Kasumi-1 (cell line): ENCODE results near the gene PPM1G.
"Not testable (repeated sequence)": the region's sequence is repeated elsewhere in the genome, so short reads cannot be mapped to it uniquely, and the experiment has no call there.

ENCODE experiments used
- DNase-seq, 2 experiments: peaks; one replicate each; lab custom pipeline; 2025; lab: John Stamatoyannopoulos, UW

The PPM1G gene

DNA sequence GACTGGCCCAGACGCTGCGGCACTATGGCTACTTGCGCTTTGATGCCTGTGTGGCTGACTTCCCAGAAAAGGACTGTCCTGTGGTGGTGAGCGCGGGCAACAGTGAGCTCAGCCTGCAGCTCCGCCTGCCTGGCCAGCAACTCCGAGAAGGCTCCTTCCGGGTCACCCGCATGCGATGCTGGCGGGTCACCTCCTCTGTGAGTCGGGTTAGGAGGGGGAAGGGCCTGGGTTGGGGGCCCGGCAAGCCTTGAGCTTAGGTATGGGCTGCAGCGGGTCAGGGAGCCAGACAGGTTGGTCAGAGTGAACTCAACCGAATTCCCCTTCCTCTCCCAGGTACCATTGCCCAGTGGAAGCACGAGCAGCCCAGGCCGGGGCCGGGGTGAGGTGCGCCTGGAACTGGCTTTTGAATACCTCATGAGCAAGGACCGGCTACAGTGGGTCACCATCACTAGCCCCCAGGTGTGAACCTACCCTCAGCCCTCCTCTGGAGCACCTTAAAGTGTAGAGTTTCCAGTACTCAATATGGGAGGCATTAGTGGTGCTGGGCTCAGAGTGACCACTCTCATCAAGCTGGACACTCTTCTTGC lies 33.8 kb downstream of the PPM1G start:
- DNase-seq, result no peak

DNA sequence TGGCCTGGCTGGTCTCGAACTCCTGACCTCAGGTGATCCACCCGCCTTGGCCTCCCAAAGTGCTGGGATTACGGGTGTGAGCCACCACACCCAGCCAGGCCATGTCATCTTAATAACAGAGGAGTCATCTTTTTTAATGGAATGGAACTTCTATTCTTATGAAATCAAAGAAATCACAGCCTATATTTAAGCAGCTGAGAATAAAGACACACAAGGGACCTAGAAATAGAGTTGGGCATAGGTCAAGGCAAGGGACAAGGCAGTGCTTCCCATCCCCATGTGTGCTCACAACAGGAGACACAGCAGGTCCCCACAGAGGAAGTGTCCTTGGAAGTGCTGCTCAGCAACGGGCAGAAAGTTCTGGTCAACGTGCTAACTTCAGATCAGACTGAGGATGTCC lies 35.8 kb downstream of the PPM1G start:
- DNase-seq, result no peak

DNA sequence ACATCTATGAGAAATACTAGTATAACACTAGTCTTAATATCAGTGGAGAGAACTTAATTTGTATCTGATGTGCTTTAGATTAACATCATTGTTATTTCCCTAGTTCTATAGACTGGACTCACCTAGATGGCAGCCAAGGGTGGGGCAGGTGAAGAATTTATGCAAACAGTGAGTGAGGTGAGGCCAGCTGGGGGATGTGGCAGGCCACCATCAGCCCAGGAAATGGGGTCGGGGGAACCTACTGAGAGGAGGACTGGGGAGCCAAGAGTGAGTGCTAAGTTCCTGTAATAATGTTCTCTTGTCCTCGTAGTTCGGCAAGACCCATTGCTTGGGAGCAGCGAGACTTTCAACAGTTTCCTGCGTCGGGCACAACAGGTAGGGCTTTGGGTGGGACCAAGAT lies 36.5 kb downstream of the PPM1G start:
- no peak for DNase-seq

DNA sequence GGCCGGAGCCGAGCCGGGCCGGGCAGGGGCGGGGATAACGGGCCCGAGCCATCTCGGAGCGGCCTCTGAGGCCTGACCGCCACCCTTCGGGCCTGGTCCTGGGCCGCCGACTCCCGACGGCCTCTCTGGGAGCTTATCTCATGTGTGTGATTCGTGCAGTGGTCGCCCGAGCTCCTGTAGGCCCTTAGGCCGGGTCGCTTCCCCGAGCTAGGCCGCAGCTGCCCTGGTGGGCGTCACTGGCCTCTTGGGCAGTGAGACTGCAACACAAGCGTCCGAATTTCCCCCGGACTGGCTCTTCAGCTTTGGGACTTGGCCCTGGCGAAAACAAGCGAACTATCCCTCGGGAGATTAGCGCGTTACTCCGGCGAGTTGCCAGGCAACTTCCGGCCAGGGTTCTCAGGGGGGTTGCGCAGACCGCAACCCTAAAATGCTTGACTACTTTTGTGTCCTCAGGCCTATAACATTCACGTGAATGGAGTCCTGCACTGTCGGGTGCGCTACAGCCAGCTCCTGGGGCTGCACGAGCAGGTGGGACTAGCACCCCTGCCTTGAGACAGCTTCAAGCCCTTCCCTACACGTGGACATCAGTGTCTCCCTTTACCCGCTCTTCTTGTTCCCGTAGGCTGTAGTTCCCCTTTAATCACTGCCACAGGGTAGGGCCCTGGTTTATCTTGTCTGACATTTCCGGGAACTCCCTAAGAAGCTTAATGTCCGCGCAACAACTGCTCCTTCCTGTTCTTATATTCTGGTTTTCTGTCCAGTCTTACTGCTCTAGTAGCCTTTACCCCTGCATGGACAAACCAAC lies 38.4 kb downstream of the PPM1G start:
- DNase-seq, result peak; percentile 92 to 94

DNA sequence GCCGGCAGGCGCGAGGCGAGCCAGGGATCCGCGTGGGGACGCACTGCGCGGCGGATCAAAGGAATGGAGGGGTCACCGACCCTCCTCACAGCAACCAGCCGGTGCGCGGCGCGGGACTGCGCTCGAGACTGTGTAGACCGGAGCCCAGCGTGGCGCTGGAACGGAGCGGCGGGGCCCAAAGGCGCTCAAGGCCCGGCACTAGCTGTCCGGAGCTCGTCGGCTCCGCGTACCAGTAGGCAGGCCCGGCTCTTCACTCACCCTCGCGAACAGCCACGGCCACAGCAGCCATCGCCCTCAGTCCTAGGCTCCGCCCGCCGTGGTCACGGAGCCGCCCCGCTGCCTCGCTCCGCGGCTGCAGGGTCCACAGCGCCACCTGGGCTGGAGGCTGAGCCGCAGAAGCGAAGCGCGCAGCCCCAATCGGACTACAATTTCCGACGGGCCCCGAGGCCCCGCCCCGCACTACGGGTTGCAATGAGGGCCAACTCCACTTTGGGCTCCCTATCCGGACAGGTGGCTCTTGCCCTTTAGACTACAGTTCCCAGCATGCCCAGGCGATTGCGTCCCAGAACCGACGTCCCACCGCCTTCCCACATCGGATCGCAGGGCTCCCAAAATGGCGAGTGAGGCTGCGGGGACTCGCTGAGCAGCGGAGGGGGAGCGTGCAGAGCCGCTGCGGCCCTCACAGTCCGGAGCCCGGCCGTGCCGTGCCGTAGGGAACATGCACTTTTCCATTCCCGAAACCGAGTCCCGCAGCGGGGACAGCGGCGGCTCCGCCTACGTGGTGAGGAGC lies 39.2 kb downstream of the PPM1G start, which contains the start of the genes EIF2B4 and SNX17:
EIF2B4 (minus strand) TSS at position 313 of the 790 bp plus-strand sequence; CDS start at position 289, 24 bp downstream.
SNX17 (plus strand) TSS at position 591 of the 790 bp plus-strand sequence; CDS start at position 719, 128 bp downstream.
- DNase-seq, result peak; percentile 98 to 99

DNA sequence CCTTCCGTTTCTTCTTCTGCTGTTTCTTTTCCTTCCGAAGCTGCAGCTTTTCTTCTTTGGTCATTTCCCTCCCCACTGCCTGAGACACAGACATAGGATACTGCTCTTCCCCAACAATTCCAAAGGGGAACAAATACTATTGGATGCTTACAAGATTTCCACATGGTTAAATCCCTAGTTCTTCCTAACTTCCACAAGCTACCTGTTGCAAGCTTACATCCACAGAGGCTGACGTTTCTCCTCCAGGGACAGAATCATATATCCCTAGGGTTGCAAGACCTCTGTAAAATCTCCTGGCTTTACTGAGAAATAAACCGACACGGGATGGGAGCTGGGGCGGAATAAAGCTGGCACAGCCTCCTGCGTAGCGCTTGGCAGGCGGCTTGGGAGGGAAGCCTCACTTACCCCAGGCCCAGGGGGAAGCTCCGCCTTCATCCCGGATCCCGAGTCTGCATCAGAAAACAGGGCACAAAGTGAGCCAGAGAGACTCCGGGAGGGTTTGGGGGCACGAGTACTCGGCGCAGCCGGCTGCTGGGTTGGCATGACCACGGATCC lies 39.8 kb downstream of the PPM1G start:
- DNase-seq, result peak; percentile 58 to 64

DNA sequence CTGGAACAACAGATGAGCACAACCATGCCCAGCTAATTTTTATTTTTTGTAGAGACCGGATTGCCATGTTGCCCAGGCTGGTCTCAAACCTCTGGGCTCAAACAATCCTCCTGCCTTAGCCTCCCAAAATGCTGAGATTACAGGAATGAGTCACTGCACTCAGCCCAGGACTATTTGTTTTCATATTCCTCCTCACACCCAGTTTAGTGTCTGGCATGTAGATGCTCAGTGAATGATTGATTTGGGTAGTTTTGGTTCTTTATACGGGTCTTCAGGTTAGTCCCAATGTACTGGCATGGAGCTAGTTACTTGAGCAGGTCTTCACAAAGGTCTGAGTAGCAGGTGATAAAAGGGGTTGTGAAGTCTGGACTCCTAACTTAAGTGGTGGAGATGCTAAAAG lies 45.5 kb downstream of the PPM1G start:
- no peak for DNase-seq

DNA sequence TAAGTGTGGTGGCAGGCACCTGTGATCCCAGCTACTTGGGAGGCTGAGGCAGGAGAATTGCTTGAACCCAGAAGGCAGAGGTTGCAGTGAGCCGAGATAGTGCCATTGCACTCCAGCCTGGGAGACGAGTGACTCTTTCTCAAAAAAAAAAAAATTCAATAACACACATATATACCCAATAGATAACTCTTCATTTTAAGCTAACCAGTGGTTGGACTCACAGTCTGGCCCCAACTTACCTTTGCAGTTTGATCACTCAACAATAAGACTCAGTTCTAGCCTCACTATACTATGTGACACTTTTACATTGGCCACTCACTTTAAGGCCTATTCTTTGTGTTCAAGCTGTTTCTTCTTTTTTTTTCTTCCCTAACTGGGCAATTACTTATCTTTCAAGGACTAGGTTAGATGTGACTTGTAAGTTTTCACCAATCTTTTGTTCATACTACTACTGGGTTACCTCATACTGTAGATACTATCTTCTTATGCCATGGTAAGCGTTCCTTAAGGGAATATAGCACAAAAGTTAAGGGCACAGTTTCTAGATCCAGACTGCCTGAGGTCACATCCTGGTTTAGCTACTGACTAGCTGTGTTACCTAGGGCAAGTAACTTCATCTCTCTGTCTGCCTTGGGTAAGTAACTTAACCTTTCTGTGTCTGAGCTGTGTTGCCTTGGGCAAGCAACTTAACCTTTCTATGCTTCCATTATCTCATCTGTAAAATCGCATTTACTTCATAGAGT lies 46.5 kb downstream of the PPM1G start:
- no peak for DNase-seq

DNA sequence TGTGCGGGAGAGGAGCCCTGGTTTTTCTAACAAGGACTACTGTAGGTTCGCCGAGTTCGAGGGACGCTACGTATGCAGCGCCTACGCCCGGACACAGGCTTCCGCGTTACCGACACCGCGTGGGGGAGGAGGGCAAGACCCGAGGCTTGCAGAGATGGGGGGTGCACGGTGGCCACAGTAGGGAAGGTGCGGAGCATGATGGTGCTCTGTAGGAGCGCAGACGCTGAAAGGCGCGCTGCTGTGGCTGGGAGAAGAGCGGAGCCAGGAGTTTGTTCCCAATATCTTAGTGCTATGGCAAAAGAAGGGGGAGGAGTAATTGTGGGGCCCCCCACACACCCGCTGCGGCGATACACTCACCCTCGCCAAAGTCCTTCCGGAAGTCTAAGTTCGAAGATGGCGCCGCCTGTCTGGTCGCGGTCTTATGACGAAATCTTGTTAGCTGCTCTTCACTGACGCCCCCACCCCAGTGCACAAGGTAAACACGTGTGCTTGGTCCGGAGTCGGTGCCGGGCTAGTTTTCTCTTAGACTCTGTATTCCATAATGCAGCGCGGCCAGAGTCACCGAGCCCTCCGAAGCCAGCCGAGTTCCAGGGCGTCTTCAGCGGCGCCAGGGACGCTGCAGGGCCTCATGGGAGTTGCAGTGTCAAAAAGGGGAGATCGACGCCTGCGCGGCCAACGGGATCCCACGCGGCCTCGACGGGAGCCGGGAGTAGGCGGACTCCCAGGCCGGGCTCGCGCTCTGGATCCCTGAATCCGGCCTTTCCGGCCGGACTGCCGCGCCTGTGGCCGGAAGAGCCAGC lies 52.8 kb downstream of the PPM1G start, which contains the start of gene GTF3C2:
GTF3C2 (minus strand) TSS at position 383 of the 800 bp plus-strand sequence. CDS start 13,210 bp downstream, outside the sequence.
- peak; percentile 94 to 95 for DNase-seq

DNA sequence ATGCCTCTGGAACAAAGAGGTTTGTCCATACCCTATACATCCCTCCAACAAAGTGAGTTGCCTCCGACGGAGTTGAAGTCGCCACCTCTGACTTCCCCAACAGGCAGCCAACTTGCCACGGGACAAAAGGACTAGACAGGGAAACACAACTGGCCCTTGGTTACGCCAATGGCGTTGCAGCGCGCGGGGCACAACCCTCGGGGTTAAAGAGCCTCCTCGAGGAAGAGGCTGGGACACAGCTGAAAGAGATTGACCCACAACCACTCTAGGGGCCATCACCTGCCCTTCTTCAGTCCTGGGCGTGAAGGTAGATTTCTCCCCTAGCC lies 53.4 kb downstream of the PPM1G start:
- peak; percentile 62 to 68 for DNase-seq

DNA sequence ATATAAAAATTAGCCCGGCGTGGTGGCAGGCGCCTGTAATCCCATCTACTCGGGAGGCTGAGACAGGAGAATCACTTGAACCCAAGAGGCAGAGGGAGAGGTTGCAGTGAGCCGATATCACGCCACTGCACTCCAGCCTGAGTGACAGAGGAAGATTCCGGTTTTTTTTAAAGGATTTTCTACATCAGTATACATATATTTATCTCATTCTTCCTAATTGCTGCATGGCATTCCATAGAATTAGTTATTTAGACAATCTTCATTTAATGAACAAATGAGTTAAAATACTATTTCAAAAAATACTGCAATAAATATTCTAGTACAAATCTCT lies 54.8 kb downstream of the PPM1G start:
- no peak for DNase-seq

DNA sequence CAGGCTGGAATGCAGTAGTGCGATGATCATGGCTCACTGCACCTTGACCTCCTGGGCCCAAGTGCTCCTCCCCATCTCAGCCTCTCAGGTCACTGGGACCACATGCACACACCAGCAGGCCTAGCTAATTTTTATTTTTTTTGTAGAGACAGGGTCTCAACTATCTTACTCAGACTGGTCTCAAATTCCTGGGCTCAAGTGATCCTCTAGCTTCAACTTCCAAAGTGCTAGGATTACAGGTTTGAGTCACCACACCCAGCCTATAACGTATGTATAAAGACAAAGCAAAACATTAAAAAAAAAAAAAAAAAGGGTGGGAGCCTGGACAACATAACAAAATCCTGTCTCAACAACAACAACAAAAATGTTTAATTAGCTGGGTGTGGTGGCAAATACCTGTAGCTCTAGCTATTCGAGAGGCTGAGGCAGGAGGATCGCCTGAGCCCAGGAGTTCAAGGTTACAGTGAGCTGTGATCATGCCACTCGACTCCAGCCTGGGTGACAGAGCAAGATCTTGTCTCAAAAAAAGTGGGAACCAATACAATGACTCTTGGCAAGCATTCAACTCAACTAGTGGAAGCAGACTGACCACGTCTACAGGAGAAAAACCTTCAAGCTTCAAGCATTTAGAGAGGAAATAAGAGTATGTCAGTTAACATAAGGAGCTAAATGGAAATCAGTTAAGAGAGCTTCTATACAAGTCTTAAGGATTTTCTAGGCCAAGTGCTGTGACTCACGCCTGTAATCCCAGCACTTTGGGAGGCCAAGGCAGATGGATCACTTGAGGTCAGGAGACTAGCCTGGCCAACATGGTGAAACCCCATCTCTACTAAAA lies 55.4 kb downstream of the PPM1G start:
- peak in 1 of 2 experiments; percentile 20 for DNase-seq

DNA sequence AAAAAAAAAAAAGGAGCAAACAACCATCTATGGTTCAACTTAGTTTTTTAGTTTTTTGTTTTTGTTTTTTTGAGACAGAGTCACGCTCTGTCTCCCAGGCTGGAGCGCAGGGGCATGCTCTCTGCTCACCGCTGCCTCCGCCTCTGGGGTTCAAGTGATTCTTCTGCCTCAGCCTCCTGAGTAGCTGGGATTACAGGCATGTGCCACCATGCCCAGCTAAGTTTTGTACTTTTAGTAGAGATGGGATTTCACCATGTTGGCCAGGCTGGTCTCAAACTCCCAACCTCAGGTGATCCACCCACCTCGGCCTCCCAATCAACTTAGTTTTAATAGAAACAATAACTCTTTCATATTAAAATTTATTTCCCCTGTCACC lies 56.0 kb downstream of the PPM1G start:
- not testable (repeated sequence) for DNase-seq

DNA sequence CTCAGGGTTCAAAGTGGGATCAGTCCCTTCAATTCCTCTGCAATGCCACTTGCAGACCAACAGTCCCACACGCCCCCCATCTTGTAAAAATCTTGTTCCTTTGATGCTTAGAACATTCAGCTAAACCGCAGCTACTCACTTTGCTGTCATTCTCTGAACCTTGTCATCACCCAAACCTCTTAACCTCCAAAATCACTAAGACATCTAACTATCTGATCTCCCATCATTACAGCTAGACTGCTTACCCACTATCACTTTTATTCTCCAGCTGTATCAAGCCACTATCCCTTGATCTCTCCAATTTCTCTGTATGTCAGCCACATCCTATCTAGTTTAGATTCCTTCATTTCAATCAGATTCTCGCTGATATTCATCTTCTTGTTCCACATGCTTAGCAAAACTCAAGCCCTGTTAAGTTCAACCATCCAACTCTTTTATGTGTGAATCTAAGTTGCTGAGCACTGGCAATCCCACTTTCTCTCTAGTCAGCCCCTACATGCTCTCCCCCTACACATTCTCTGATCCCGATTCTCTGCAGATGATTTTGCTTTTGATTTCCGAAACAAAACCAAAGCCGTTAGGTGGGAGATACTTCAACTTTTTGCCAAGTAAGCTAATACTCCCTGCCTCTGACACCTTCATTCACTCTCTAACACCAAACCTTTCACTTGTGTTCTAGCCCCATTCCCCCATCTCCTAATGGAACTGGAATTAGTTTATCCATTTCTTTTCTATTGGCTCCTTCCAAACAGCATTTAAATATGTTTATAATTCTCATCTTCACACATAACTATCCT lies 57.4 kb downstream of the PPM1G start:
- no peak for DNase-seq

DNA sequence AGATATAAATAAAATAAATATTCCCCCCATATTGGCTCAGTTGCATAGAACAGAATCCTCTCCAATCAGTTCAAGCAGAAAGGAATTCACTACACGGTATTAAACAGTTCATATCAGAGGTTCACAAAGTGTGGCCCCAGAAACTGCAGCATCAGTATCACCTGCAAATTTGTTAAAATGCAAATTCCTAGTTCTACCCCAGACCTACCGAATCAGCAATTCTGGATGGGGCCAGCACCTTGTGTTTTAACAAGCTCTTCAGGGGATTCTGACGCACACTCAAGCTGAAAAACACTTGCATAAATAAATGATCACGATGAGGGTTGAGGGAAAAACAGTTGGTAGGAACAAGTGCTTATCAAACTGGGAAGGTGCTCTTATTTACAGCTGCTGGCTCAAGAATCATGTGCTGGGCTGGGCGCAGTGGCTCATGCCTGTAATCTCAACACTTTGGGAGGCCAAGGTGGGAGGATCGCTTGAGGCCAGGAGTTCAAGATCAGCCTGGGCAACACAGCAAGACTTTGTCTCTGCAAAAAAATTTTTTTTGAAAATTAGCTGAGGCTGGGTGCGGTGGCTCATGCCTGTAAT lies 59.2 kb downstream of the PPM1G start:
- no peak for DNase-seq

DNA sequence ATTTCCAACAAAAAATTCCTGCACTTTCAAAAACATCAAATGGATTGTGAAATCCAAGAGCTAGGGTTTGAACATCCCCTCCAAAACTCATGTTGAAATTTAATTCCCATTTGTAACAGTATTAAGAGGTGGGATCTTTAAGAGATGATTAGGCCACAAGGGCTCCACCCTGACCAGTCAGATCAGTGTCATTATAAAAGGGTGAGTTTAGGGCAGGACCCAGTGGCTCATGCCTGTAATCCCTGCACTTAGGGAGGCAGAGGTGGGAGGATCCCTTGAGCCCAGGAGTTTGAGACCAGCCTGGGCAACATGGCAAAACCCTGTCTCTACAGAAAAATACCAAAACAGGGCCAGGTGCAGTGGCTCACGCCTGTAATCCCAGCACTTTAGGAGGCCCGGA lies 61.8 kb downstream of the PPM1G start:
- no peak for DNase-seq

DNA sequence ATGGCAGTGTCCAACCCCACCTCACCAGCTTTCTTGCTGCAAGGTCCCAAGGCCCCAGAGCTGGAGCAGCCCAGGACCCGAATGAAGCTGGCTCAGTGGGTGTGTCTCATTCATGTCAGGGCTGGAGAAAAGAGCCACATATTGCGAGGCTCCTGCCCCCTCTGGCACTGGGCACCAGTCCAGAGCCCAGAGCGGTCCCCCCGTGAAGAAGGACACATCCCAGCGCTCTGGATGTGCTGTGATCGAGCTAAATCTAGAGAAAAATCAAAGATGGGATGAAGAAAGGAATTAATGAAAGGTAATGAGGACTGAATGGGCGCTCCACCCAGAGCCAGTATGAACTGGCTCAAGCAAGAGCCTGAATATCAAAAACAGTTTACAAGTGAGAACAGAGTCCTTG lies 73.2 kb downstream of the PPM1G start:
- DNase-seq, result no peak

DNA sequence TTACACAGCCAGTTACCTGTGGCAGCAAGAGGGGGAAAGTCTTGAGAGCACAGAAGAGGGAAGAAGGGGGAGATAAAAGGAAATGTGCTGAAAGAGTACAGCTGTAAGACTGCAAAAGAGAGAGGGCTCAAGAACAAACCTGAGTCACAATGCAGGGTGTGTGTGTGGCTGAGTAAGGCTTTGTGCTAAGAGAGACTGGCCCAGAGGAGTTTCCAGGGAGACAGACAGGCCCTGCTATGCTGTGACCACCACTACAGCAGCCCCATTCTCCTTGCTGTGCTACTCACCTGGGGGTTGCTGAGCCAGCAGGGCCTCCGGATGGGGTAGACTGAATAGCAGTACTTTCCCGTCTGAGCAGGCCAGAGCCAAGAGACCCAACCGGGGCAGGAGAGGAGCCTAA lies 74.1 kb downstream of the PPM1G start:
- no peak for DNase-seq
